GM15510 (cell line): Measurements from ENCODE around the gene CAT.

Source experiments
- POLR2A ChIP-seq: IDR thresholded peaks from 3 replicates; pipeline ENCODE4 v1.6.1; 2011; ENCODE audit warnings: borderline replicate concordance; ENCODE audit not compliant: insufficient read length; ENCODE audit errors: extremely low read depth

Gene CAT

DNA sequence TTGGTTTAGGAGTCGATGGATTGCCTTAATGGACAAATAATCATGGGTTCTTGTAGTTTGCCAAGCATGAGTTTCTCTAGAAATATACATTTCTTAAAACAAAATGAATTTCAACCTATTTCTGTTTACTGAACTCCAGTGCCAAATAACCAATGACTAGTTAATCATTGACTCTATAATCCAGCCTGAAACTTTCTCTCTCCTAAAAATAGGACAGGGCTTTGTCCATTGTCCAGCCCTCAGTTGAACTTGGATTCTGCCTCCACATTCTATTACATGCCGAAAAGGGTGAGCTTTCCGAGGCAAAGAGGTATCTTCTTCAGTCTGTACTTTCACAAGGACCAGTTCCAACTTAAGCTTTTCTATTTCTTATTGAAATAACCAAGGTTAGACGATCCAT, 23.2 kb upstream of the CAT start:
- TF ChIP-seq POLR2A = no peak

DNA sequence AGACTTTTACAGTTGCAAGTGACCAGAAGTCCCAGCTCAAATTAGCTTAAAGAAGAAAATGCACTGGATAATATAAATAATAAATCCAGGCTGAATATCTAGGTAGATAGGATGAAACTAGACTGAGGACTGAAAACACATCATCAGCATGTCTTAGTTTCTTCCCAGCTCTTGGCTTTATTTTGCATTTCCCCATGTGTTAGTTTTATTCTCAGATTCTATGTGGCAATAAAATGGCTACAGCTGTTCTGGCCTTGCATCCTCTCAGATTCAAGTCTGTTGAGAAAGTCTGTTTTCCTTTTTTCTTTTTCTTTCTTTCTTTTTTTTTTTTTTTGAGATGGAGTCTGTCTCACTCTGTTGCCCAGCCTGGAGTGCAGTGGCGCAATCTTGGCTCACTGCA, 22.6 kb upstream of the CAT start:
- TF ChIP-seq POLR2A = no peak

DNA sequence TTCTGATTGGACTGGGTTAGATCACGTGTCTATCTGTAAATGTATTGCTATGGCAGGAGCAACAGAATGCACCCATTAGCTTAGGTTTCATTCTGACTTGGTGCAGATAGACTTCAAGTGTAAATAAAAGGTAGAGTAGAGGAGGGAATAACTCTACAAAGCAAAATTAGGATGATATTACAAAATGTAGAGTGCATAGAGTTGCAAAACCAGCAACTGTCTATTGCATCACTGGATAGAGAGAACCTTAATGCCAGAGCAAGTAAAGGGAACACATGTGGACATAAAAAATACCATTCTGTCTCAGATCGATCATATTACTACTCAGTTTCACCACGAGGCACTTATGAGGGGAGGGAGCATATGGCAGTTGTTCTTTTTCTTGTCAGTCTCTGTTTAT, 22.0 kb upstream of the CAT start:
- no peak for TF ChIP-seq POLR2A

DNA sequence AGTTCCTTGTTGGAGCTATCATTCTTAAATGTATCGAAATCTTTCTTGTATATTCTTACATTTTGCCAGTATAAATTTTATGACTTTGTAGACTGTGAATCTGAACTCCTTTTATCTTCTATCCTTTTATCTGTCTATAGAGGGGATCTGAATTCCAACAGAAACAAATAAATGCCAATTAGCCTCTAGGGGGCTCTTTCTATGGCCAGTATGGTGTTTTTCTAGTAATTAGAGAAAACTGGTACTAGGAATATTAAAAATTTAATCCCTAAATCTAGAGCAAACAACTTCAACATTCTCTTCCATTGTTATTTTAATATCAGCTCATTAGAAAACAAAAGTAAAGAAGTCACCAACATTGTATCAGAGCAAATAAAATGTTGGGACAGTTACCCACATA, 21.5 kb upstream of the CAT start:
- no peak for TF ChIP-seq POLR2A

DNA sequence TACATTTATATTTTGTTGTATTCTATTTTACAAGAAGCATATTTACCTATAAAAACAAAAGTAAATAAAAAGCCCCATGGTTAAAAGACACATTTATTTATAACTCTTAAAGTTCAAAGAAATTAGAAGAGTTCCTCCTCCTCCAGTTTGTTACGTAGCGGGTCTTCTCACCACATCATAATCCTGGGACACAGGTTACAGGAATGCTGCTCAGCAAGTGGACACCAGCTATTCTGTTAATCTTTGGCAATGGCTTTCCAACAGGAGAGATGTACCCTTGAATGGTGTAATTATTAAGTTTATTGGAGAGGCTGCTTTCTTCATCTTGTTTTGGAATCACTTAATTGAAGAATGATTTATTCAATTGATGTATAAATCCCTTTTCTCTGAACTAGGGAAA, 19.6 kb upstream of the CAT start:
- TF ChIP-seq POLR2A = no peak

DNA sequence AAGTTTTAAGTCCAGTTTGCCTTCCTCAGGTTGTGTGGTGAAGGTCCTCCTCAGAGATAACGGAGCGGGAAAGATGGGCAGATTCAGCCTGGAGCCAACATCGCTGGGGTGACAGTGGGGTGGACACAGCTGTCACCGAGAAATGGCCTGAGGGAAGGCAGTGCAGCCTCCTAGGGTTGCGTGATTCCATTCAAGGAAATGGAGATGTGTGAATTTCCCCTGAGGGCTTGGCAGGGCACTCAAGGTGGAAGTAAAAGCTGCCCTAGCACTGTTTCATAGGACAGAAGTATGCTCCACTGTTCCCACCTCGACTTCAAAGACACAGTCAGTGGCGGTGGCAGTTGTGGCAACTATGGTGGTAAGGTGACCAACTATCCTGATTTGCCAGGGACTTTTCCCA, 15.4 kb upstream of the CAT start:
- no peak for TF ChIP-seq POLR2A

DNA sequence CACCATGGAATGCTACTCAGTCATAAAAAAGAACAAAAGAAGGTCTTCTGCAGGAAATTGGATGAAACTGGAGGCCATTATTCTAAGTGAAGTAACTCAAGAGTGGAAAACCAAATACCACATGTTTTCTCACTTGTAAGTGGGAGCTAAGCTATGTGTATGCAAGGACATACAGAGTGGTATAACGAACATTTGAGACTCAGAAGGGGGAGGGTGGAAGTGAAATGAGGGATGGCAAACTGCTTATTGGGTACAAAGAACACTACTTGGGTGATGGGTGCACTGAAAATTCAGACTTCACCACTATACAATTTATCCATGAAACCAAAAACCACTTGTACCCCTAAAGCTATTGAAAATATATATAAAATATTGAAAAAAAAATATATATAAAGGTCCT, 13.4 kb upstream of the CAT start:
- TF ChIP-seq POLR2A = no peak

DNA sequence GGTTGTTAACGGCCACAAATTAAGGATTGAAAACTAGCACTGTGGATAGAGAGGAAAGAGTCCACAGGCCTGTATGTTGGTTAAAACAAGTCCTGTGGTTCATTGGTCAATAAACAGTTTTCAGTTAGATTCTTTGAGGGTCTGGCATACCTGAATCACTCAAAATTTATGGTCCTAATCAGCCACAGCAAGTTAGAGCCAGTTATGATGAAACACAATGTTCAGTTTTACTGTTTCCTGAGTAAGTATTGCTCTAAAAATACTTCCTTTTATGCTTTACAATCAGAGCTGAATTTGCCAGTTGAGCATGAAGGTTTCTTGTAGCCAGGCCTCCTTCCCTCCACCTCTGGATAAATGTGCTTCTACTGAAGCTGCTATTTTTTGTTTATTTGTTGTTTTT, 12.9 kb upstream of the CAT start:
- TF ChIP-seq POLR2A = no peak

DNA sequence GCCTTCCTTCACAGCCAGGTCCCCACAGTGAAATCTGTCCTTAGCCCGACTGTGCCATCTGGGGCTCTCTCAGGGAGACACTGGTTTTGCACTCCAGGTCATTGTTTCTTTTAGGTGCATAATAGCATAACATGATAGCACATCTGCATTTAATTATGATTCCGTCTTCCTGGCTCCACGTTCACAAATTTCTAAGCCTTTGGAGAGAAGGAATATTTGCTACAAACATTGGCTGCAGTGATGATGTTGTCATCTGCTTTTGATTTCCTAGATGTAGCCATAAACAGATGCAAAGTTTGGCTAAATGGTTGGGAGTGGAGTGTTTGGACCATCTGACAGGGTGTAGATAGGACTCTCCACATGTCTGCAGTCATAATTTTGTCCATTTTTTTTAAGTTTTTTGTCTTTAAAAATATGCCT, 12.0 kb upstream of the CAT start:
- TF ChIP-seq POLR2A = no peak

DNA sequence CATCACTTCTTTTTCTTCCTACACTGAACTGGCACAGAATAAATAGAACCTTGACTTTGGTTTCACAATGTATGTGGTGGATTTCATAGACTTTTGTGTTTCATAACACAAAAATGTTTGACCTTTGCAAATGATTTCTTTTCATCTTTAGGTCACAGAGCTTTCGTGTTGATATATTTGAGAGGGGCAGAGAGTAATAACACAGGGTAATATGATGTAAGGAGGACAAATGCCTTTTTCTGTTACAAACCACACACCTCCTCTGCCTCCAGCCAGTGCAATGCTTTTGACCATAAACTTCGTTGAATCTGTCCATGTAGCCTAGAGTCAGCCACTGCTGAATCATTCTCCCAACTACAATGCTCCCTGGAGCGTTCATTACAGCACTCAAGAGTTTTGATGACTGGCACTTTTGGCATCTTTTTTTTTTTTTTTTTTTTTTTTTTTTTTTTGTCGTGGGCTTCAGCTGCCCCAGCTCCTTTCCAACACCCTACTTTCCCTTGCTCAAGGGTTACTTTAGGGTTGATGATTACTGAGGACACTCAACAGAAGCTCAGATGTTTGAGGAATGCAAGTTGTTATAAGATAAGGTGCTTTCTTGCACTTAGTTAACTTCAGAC, 11.4 kb upstream of the CAT start:
- TF ChIP-seq POLR2A = no peak

DNA sequence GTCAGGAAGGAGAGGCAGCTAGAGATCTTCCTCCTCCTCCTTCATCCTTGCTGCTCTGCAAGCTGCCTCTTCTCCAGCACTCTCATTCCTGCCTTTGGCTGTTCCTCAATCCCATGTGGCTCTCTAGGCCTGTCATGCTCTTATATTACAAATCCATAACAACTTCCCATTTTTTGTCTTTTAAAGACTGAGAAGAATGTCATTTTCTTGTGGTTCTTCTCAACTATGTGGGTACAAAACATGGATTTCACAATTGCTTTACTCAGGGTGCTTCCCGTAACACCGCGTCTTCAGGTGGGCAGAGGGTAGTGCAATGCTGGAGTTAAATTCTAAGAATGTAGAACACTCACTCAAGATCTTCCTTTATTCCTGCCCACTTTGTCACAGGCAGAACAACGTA, 6.8 kb upstream of the CAT start:
- TF ChIP-seq POLR2A = no peak

DNA sequence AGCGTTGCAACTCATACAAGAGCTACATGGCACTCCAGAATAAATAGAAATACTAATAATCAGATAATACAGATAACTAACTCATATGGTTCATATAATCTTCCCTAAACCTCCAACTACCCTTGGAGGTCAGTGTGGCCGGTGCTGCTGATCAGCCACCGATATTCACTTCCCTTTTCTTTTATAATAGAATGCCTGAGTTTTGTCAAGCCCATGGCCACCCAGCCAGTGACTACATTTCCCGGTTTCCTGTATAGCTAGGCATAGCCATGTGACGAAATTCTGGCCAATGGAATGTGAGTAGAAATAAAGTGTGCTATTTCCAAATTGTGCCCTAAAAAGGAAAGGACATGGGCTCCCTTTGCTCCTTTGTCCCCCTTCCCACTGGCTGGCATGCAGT, 5.9 kb upstream of the CAT start:
- no peak for TF ChIP-seq POLR2A

DNA sequence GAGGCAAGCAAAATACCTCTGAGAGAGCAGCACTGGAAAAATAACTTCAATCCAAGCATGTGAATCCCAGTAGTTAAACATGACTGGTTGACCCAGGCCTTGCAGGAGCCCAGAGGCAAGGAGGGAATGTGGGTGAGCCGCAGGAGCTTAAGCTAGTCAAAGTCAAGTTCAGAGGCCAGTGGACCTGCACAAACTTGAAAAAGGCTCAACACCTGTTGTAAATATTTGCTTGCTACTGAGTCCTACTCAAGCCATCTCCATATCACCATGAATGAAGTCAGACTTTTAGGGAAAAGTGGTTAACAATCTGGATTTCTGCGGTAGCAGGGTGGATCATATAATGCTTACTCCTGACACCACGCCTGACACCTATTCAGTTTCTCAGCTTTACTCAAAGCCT, 4.8 kb upstream of the CAT start:
- no peak for TF ChIP-seq POLR2A

DNA sequence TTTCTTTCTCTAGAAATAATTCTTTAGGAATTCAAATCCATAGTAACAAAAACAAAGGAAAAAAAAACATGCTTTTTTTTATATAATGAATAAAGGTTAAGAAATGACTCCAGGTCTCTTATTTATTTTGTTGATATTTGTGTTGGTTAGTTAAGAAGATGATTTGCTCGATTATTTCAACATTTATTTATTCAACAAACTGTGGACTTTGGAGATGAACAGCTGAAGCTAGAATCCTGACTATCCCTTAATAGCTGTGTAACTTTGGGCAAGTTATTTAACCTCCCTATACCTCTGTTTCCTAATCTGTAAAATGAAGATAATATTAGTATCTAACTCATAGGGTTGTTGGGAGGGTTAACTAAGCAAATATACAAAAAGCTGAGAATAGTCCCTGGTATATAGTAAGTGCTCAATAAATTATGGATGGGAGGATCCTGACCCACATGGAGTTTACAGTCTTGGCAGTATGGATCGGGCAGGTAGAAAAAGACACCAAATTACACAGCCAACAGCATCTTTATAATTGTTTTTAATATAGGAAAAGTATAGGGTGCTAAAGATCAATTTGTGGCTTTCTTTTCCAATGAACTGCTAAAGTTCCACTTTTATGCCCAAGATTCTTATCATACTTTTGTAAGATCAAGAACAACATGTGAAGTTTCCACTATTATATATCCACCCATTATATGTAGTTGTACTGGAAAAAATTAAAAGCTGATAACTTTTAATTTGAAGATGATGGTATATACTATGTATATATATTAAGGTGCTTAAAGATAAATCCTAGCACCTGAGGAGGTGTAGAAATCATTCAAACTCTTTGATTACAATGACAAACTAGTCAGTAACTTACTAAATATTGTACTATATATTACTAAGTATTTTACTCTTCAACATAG, 1.3 kb upstream of the CAT start:
- no peak for TF ChIP-seq POLR2A

DNA sequence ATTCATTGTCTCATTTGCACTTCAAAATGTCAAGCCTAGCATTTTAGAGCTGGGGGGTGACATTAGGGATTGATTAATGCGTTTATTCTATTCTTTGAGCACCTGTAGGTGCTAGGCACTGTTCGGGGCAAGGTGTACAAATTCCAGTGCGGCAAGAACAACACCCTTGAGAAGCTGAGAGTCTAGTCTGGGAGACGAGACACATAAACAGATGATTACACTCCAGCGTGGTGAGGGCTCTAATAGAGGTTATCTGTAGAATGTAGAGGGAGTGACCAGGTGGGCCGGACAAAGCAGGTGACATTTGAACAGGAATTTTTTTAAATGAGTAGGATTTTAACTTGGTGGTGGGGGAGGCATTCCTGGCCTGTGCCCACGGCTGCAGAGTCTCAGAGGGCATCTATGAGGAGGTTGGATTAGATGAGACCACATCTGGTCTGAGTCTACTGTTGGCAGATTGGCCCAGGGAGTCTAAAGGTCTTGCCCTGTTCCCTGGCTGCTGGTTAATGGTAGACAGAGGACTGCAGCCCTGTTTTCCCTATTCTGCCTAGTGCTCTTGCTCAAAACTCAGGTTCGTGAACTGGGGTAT, 970 bp downstream of the CAT start:
- TF ChIP-seq POLR2A = no peak

DNA sequence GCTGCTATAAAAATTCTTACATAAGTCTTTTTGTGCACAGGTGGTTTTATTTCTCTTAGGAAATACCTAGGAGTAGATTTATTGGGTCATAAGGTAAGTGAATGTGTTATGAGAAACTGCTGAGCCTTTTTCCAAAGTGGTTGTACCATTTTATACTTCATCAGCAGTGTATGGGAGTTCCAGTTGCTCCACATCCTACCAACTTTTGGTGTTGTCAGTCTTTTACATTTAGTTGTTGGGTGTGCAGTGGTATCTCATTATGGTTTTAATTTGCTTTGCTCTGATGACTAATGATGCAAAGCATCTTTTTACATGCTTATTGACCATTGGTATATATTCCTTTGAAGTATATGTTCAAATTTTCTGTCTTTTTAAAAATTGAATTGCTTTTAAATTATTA, 3.1 kb downstream of the CAT start:
- TF ChIP-seq POLR2A = no peak
